Vagina (tissue), 2 donors: Measurements from ENCODE around the gene SLC9A4.

Experiments used
- POLR2A ChIP-seq, 2 donors: fragments of 450-650 bp; IDR thresholded peaks; one replicate each; pipeline ENCODE4 v1.6.1; 2017; ENCODE audit warnings: antibody characterized with exemption in 2 of 2, mild to moderate bottlenecking in 2 of 2, moderate library complexity in 2 of 2
- POLR2AphosphoS5 ChIP-seq, 2 donors: sonication (generic); formaldehyde crosslinking; IDR thresholded peaks; one replicate each; pipeline ENCODE4 v1.9.0; 2017; ENCODE audit warnings: antibody characterized with exemption in 2 of 2, mild to moderate bottlenecking in 2 of 2, low read depth in 1 of 2; ENCODE audit not compliant: insufficient read depth in 1 of 2
- TF ChIP-seq, protein P1 (sequence below), 3 experiments: fragments of 450-650 bp in 2 of 3; fragments of 200-600 bp in 1 of 3; sonication (generic) in 1 of 3; IDR thresholded peaks; one replicate each; pipeline ENCODE4 v1.5.1; 2017 to 2019; ENCODE audit warnings: antibody characterized with exemption in 3 of 3, mild to moderate bottlenecking in 2 of 3, moderate library complexity in 2 of 3

DNA sequence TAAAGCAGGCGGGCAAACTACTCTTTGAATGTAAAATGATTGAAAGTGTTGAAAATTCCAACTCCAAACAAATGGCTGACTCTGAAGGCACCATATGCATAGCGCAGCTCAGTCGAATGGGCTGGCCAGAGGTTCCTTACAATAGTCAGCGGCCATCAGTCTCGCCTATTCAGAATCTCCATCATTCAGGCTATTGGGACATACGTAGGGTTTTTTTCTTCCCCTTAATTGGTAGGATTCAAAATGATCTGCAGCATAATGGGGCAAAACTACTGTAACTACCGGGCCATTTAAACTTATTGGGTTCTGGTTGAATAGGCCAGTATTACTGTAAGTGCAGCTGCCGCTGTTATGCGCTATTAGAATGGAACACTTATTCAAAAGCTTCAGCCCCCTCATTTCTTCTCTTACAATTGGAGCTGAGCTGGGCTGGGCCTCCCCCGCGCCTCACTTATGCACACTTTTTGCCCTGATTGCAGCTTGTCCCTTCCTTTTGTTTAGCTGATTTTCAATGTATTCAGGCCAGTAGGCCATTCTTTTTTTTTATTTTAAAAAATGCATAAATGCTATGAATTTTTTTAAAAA lies 40.4 kb downstream of the SLC9A4 start:
- TF ChIP-seq, protein P1, sequence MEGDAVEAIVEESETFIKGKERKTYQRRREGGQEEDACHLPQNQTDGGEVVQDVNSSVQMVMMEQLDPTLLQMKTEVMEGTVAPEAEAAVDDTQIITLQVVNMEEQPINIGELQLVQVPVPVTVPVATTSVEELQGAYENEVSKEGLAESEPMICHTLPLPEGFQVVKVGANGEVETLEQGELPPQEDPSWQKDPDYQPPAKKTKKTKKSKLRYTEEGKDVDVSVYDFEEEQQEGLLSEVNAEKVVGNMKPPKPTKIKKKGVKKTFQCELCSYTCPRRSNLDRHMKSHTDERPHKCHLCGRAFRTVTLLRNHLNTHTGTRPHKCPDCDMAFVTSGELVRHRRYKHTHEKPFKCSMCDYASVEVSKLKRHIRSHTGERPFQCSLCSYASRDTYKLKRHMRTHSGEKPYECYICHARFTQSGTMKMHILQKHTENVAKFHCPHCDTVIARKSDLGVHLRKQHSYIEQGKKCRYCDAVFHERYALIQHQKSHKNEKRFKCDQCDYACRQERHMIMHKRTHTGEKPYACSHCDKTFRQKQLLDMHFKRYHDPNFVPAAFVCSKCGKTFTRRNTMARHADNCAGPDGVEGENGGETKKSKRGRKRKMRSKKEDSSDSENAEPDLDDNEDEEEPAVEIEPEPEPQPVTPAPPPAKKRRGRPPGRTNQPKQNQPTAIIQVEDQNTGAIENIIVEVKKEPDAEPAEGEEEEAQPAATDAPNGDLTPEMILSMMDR (IDR thresholded peaks at IDR 0.05) = no peak
- TF ChIP-seq POLR2A (IDR thresholded peaks at IDR 0.05) = no peak
- no peak for TF ChIP-seq POLR2AphosphoS5 (IDR thresholded peaks at IDR 0.05; ENCODE audit: insufficient read depth in 1 of 2, low read depth in 1 of 2)
